Epidermal melanocyte (primary cell): Measurements from ENCODE around the gene ZNF280C.
A peak's percentile ranks its signal among the peaks of the same experiment; 100 is the strongest.
"Not testable (repeated sequence)": the region's sequence is repeated elsewhere in the genome, so short reads cannot be mapped to it uniquely, and the experiment has no call there.

Experiments
- DNase-seq: peaks from one replicate; pipeline ENCODE4 v3.0.0; 2011; ENCODE audit warnings: low spot score; ENCODE audit not compliant: insufficient read length

Gene ZNF280C

DNA sequence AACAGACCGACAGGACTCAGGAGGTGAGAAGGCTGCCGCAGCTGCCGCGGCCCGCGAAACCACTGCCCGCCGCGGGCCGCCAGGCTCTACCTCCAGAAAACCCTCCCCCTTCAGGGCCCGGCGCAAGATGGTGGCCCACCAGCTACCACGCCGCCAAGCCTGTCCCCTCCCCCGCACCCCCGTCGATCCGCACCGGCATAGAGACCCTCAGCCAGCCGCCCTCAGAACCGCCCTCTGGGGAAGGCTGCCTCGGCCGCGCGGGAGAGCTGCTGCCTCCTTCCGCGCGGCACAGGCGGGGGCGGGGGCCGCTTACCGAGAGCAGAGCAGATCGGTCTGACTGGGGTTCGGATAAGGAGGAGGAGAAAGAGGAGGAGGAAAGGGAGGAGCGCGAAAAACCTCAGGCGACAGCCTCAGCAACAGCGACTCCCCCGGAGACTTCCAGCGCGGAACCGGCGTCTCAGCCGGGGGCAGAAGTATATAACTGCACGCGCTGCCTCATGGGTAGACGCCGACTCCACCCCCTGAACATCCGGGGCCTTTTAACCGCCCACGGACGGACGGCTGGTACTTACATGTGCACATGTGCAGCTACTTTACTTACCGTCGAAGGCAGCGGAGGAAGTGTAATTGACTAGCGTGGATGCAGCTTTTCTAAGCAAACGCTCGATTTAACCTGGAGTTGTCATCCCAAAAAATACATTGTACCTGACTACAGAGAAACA, at the start of gene ZNF280C:
Gene ZNF280C (minus strand): TSS at position 451 of the 722 bp plus-strand sequence. CDS start 8,450 bp downstream, outside the sequence.
- DNase-seq: peak; percentile 67

DNA sequence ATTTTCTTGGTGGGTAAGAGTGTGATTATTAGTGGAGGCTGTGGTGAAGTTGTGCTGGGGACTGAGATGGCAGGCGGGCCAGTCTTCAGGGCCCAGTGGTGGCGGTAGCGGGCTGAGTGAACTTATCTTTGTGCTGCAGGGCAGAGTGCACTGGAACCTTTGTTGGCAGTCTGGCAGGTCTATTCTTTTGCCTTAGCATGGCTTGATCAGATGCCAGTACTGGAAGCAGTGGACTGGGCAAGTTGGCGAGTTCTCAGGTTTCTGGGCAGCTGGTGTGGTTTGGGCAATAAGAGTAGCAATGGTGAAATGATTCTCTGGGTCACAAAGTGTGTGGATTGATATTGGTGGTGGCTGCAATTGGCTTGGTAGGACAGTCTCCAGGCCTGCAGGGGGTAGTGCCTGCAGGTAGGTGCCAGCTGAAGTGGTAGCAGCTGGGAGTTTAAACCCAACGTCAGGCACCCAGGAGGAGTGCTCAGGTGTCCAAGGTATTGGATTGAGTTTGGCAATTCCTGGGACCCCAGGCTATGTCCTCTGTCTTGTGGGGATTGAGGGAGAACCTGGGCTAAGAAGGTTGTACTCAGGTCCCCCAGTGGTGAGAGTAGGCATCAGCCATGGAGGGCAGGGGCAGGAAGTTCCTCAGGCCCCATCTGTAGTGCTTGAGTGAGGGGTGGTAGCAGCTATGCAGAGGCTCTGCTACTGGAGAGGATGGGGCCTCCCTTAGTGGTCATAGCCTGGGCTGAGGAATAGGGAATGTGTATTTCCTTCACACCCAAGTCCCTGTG, 36.1 kb upstream of the ZNF280C start:
- DNase-seq: no peak

DNA sequence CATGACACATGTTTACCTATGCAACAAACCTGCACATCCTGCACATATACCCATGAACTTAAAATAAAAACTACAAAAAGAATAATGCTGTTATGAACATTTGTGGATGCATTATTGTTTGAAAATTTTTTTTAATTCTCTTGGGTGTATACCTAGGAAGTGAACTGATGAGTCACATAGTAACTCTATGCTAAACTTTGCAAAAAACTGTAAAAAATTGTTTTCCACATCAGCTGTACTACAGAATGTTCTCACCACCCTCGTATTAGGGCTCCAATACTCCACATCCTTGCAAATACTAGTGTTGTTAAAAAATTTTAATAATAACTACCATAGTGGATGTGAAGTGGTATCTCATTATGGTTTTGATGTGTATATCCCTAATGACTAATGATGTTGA, 33.3 kb upstream of the ZNF280C start:
- no peak for DNase-seq

DNA sequence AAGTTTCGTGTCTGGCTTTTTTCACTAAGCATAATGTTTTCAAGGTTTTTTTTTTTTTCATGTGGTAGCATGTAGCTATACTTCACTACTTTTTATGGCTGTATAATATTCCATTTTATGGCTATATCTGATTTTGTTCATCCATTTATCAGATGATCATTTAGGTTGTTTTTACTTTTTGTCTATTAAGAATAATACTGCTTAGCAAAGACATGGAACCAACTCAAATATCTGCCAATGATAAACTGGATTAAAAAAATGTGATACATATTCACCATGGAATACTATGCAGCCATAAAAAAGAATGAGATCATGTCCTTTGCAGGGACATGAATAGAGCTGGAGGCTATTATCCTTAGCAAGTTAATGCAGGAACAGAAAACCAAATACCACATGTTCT, 32.7 kb upstream of the ZNF280C start:
- no peak for DNase-seq

- no peak for DNase-seq
Observed at GRCh38 chrX:130300010-130300282, 31.2 kb upstream of the ZNF280C start.

GRCh38 chrX:130299279-130300009, 30.7 kb upstream of the ZNF280C start:
- no peak for DNase-seq

- DNase-seq: no peak
Observed at GRCh38 chrX:130296743-130297142, 28.0 kb upstream of the ZNF280C start.

GRCh38 chrX:130296297-130296678, 27.6 kb upstream of the ZNF280C start:
- DNase-seq: no peak

GRCh38 chrX:130295519-130296296, 27.0 kb upstream of the ZNF280C start:
- no peak for DNase-seq

- no peak for DNase-seq
Observed at GRCh38 chrX:130287071-130287770, 18.5 kb upstream of the ZNF280C start.

GRCh38 chrX:130285710-130286109, 17.0 kb upstream of the ZNF280C start:
- no peak for DNase-seq

GRCh38 chrX:130285069-130285620, 16.4 kb upstream of the ZNF280C start:
- no peak for DNase-seq

- DNase-seq: no peak
Observed at GRCh38 chrX:130282151-130282550, 13.5 kb upstream of the ZNF280C start.

DNA sequence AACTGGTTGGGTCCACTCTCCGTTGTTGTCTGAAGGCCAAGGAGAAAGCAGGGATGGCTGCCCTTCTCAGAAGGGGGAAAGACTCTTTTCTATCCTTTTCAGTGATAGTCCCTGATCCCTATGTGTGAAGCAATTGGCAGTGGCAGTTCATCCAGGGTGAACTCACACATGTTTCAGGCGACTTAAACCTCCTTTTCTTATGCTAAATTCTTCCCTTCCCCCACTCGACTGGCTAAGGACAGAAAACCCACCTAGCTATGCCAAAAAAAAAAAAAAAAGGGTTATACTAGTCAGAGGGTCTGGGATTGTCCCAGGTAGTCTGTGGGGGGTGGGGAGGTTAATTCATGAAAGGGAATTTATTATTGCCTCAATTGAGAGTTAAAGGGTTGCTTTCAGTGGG, 12.2 kb upstream of the ZNF280C start:
- no peak for DNase-seq

DNA sequence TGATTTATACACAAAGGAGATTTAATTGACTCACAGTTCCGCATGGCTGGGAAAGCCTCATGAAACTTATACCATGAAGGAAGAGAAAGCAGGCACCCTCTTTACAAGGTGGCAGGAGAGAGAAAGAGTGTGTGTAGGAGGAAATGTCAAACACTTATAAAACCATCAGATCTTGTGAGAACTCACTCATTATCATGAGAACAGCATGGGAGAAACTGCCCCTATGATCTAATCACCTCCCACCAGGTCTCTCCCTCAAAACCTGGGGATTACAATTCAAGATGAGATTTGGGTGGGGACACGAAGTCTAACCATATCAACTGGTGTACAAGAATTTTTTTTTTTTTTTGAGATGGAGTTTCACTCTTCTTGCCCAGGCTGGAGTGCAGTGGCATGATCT, 3.6 kb upstream of the ZNF280C start:
- DNase-seq: not testable (repeated sequence)

DNA sequence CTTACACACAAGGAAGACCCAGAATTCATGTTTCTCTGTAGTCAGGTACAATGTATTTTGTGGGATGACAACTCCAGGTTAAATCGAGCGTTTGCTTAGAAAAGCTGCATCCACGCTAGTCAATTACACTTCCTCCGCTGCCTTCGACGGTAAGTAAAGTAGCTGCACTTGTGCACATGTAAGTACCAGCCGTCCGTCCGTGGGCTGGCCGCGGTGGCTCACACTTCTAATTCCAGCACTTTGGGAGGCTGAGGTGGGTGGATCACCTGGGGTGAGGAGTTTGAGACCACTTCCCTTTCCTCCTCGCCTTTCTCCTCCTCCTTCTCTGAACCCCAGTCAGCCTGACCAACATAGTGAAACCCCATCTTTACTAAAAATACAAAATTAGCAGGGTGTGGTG, 692 bp upstream of the ZNF280C start:
- DNase-seq: not testable (repeated sequence)

- no peak for DNase-seq
Observed at GRCh38 chrX:130267956-130268448, 697 bp downstream of the ZNF280C start.

DNA sequence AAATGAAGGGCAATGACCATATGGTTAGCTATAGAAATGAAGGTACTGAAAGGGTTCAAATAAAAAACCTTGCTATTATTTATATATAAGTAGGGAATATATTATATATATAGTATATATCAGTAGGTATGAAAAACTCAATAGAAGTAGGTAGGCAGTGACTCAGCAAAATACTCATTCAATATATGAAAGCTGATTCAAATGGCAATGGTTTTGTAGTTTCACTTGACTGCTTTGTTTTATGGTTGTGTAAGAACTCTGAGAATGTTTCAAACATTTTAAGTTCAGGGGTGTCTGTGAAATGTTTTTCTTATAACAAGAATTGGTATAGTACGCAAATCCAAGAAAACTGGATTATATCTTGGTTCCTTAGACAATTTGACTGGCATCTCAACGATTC, 4.1 kb downstream of the ZNF280C start:
- no peak for DNase-seq

DNA sequence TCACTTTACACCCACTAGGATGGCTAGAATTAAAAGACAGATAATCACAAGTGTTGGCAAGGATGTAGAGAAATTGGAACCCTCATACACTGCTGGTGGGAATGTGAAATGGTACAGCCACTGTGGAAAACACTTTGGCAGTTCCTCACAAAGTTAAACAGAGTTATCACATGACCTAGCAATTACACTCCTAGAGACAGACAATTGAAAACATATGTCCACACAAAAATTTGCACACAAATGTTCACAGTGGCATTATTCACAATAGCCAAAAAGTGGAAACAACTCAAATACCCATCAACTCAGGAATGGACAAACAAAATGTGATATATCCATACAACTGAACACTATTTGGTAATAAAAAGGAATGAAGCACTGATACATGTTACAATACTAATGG, 5.7 kb downstream of the ZNF280C start:
- no peak for DNase-seq

DNA sequence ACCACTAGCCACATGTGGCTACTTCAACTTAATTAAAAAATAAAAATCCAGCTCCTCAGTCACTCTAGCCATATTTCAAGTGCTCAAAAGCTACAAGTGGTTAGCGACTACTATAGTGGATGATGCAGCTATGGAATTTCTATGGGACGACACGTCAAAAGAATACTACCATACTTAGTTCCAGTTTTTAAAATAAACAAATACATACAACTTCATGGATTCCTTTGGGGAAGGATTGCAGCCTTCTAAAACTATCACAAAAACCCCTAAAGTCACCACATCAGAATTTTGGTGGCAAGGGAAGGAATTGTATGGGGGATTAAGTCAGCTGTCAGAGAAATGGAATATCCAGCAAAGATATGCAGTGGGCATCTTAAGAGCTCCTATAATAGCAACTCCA, 6.5 kb downstream of the ZNF280C start:
- no peak for DNase-seq
